ENCODE results near the gene MRPS6. TPM values are rescaled to one million over a fixed set of nuclear protein-coding genes. Genes with fewer than 3 reads are reported as not detected.

Gene MRPS6
- total and polyA plus RNA-seq, 10 of the 15 experiments (the other 5 are each of a cell fraction or from before 2014, with no cell fraction given): 32.5 to 232 (median 90.3) TPM

DNA sequence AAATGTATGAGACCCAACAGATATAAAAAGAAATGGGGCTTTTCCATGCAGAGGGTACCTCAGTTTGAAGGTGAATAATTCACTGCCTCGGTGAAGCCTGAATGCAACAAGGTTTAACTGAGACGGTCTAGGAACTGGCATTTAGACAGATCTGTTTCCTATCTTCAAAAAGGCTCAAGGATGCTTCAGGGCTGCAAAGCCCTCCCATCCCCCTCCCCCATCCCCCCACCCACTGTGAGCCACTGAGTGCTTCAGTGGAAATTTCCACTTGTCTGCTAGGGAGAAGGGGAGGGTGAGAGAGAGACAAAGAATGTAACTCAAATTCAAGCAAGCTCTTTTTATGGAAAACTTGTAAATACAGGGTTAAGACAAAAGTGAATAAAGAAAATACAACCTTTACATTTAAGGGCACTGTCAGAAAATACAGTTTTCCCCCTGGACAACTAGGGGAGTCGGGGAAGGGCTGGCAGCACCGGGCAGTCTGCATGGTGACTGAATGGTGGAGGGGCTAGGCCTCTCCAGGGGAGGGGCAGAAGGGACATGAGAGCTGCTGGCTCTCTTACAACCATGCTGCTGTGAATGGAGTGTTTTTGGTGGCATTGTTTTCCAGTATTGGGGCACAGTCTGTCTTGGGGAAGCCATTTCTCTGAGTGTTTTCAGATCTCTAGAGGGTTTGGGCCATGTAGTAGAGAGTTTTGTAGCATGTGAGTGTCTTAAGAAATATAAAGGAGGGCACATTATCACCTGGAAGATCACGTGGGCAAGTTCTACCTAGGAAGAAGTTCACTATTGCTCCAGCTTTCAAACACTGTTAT is 56.7 kb downstream of the MRPS6 start:
- BruUV-seq (replicated peaks): no TSS peak
- FAIRE-seq: no peak
- SMC1A ChIA-PET (ENCODE audit: uncharacterized antibody, unreplicated experiment): interaction anchor here (1.3 to 3.2 kb wide), 4 partner anchors 10 to 206 kb away, joined by 3 to 13 read pairs (median 6); no protein-coding TSS in a partner anchor
- no peaks in the 10 kb centered on the region; the same call in 2 of the 3 replicates for H3K9me3 ChIP-seq (replicated peaks; ENCODE audit: control insufficient read depth, insufficient read depth, low read length)
- in situ Hi-C loops (cut with MboI) (no loop called here), intact Hi-C loops (cut with micrococcal nuclease; ENCODE audit: unreplicated experiment) (no loop called here)
- CTCF ChIA-PET: interaction anchor here (1.1 to 2.5 kb wide), 2 partner anchors 10 to 177 kb away, joined by 3 to 9 read pairs; no protein-coding TSS in a partner anchor
- no peaks in the 10 kb centered on the region; the same call in 1 of the 2 replicates for H4K20me1 ChIP-seq (ENCODE audit: control insufficient read depth, insufficient read depth)
- RAD21 ChIA-PET (ENCODE audit: unreplicated experiment): no interaction called here
- no peak overlapping the region for H3K4me3 ChIP-seq
- no peak overlapping the region for H2AFZ ChIP-seq (ENCODE audit: control insufficient read depth, low read depth, low read length)
- no peaks in the 10 kb centered on the region for H3K4me1 ChIP-seq (ENCODE audit: control insufficient read depth, insufficient read depth, low read length)
- no peak for ATAC-seq
- DNase-seq (ENCODE audit: low read depth, low spot score): no peak
- TF ChIP-seq SMARCA5 (IDR thresholded peaks at IDR 0.05): no peak
- no peak for TF ChIP-seq RCOR1 (conservative IDR thresholded peaks at IDR 0.05; ENCODE audit: low read depth, low read length)
- no peak for TF ChIP-seq SIX5 (IDR thresholded peaks at IDR 0.05; ENCODE audit: low read depth, low read length, severe bottlenecking)
- TF ChIP-seq REST (IDR thresholded peaks at IDR 0.05; ENCODE audit: low read depth, low read length): no peak
- no peak for TF ChIP-seq ZNF274 (IDR thresholded peaks at IDR 0.05; ENCODE audit: insufficient read depth, insufficient read length)
- TF ChIP-seq SPI1 (IDR thresholded peaks at IDR 0.05; ENCODE audit: borderline replicate concordance, insufficient read depth, low read depth, low read length): no peak
- TF ChIP-seq HDAC2 (IDR thresholded peaks at IDR 0.05): no peak
- TF ChIP-seq POLR2A (IDR thresholded peaks at IDR 0.05; ENCODE audit: low read depth, low read length): no peak
- no peak for TF ChIP-seq EGR1 (IDR thresholded peaks at IDR 0.05; ENCODE audit: borderline replicate concordance in 1 of 2, low read depth in 2 of 2, low read length in 2 of 2)
- no peaks in the 10 kb centered on the region for H3K27me3 ChIP-seq (replicated peaks in 1 of 2; ENCODE audit: control insufficient read depth in 2 of 2, insufficient read depth in 2 of 2, low read length in 1 of 2)
- peaks cover 7 to 41% of the 10 kb centered on the region in 2 experiments for H3K36me3 ChIP-seq (ENCODE audit: control insufficient read depth in 2 of 2, insufficient read depth in 2 of 2, low read length in 1 of 2)
- H3K27ac ChIP-seq (ENCODE audit: control insufficient read depth, insufficient read depth): no peak overlapping the region
- POLR2A ChIA-PET: interaction anchor here (0.6 kb wide), 1 partner anchor 15 kb away, joined by 4 read pairs; no protein-coding TSS in a partner anchor
- no peaks in the 10 kb centered on the region; the same call in none of the 2 replicates for H3K79me2 ChIP-seq (ENCODE audit: control insufficient read depth, insufficient read depth, low read length)
- H3K4me2 ChIP-seq (ENCODE audit: control insufficient read depth, insufficient read depth): no peak overlapping the region
- no peak overlapping the region for H3K9ac ChIP-seq (ENCODE audit: control insufficient read depth, insufficient read depth, low read length)
- WGBS (ENCODE audit: insufficient coverage, insufficient replicate concordance, low lambda C conversion rate, missing lambda C conversion rate): 64% methylated on average over 5 of the region's 5 CpGs

All from GM12878 (cell line).